T-helper 9 cell (primary cell): ENCODE results near the gene URM1.
"Not testable (repeated sequence)": the region's sequence is repeated elsewhere in the genome, so short reads cannot be mapped to it uniquely, and the experiment has no call there.

Experiments
- DNase-seq: peaks from one replicate; pipeline ENCODE4 v3.0.0-alpha.2; 2020

The URM1 gene

DNA sequence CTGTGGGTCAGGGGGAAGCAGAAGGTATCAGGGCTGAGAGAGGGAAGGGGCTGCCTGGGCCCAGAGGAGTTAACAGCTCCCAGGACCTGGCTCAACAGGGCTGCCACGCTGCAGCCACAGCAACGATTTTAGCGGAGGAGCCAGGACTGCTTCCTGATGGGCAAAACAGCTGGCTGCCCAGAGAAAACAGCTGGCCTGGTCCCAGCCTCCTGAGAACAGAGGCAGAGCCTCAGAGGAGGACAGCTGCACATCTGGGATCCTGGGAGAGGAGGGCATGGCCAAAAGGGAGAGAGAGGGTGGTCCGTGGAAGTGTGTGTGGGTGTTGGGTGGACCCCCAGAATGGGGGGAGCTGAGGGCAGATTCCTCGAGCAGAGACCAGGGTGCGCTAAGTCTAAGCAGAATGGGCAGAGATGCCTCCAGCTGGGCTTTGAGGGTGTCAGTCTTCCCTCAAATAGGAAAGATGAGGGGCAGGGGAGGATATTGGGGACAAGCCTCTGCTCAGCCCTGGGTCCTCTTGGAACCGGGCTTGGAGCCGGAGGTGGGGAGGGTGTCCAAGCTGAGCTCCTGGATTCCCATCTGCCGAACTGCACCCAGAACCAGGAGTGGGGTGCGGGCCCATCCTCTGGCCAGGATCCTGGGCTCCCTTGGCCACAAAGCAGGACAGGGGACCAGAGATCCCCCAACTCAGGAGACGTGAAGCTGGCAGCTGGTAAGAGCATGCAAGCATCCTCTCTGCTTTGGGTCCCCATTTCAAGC lies 40.4 kb downstream of the URM1 start:
- no peak for DNase-seq

DNA sequence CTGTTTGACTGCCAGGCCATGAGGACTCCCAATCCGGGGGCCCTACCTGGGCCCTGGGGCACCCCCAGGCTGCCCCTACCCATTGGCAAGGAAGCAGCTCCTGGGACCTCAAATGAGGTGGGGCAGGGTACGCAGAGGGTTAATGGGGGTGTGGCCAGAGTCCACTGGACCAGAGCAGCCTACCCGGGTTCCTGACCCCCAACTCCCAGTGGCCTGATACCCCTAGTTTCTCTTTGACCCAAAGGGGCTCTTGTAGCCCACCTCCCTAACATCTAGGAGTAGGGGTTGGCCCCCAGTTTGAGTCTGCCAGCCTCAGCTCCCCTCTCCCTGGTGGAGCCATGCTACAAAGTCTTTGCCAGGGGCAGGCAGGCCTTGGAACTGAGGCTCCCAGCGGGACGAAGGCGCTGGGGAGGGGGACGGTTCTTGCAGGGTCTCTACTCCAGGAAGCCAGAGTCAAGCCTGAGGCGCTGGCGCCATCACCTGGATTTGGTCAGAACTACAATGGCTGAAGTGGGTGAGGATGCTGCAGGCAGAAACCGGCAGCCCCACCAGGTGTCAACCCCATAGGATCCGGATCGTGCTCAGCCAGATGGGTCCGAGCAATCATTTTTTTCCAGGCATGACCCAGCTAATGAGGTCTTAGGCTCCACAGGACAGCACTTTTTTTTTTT lies 41.1 kb downstream of the URM1 start:
- DNase-seq = peak; percentile 37

DNA sequence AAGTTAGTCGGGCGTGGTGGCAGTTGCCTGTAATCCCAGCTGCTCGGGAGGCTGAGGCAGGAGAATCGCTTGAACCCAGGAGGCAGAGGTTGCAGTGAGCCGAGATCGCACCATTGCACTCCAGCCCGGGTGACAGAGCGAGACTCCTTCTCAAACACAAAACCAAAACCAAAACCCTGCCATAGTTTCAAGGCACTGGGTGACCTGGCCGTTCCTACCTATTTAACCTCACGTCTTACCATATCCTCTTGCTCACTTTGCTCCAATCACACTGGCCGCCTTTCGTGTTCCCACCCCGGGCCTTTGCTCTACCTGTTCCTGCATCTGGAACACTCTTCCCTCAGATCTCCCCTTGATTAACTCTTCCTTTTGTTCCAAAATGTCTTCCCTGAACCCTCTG lies 42.6 kb downstream of the URM1 start:
- not testable (repeated sequence) for DNase-seq

DNA sequence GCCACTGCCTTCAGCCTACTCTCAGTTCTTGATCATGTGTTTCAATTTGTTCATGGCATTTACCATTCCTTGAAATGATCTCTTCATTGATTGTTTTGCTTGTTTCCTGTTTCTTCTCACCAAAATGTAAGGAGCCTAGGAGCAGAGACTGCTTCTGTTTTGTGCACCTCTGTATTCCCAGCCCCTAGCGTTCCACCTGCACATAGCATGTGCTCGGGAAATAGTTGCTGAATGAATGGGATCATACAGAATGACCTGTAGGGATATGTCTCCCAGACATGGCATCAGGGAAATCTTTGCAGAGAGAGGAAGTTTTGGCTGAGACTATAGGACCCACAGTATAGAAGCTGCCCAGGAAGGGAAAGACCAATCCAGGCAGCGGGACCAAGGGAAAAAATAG lies 43.3 kb downstream of the URM1 start:
- DNase-seq = no peak

DNA sequence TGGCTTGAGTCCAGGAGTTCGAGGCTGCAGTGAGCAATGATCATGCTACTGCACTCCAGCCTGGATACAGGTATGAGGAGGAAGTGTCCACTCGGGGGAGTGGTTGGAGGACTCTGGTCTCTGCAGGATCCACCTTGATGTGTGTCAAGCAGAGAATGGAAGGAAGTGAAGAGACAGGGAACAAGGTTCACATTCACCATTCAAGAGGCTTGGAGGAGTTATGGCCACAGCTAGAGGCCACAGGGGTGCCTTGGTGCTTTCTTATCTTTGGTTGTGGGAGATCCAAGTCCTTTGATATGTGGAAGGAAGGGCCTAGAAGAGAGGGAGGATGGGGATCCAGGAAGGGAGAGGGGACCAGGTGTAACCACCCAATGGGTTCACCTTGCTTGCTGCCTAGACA lies 44.1 kb downstream of the URM1 start:
- no peak for DNase-seq

DNA sequence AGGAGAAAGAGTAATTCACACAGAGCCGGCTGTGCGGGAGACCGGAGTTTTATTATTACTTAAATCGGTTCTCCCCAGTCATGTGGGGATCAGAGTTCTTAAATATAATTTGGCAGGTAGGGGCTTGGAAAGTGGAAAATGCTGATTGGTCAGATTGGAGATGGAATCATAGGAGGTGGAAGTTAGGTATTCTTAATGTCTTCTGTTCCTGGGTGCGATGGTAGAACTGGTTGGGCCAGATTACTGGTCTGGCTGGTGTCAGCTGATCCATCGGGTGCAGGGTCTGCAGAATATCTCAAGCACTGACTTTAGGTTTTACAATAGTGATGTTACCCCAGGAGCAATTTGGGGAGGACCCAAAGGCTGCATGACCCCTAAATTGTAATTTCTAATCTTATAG lies 44.8 kb downstream of the URM1 start:
- no peak for DNase-seq

DNA sequence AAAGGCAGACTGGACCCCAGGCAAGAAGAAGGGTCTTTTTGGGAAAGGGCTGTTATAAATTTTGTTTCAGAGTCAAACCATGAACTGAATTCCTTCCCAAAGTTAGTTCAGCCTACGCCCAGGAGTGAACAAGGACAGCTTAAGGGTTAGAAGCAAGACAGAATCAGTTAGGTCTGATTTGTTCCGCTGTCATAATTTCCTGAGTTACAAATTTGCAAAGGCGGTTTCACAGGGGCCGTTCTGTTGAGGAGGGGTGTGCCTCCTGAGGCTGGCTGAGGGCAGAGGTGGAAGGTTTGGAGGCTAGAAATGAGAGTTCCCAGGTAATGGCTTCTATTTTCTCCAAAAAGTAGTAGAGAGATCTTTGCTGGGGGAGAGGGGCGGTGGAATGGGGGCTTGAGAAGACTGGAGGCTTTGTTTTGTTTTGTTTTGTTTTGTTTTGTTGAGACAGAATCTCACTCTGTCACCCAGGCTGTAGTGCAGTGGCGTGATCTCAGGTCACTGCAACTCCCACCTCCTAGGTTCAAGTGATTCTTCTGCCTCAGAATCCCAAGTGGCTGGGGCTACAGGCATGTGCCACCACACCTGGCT lies 45.4 kb downstream of the URM1 start:
- no peak for DNase-seq

DNA sequence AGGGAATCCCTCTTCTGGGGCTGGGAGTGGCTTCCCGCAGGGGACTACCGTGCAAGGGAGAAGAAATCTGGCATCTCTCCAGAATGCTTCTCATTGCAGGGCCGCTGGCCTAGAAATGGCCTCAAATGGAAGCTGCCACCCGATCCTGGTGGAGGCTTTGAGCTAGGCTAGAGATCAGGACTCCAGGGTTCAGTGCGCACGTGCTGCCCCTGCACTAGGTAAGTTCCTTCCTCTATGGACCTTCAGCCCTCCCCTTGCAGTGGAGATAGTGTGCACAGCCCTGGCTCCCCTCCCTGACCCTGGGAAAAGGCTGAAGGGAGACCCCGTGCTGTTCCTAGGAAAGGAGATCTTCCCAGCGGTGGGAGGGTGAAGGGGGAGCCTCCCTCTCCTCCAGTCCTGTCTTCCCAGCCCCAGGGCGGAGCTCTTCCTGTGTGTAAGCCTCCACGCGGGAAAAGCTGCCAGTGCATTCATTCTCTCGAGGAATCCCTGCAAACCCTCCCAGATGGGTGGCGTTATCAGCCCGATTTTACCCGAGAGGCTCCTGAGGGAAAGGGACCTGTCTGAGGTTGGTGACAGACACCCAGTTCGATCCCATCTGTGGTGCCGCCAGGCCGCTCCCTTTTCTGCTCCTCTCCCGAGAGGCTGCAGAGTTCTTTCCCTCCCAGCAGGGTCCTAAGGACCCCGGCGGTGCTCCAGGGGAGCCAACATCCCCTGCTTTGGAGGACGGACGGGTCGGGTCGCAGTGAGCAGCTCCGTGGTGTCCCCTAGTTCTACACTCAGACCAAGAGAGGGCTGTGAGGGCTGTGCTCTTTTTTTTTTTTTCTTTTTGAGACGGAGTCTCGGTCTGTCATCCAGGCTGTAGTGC lies 48.1 kb downstream of the URM1 start:
- no peak for DNase-seq

DNA sequence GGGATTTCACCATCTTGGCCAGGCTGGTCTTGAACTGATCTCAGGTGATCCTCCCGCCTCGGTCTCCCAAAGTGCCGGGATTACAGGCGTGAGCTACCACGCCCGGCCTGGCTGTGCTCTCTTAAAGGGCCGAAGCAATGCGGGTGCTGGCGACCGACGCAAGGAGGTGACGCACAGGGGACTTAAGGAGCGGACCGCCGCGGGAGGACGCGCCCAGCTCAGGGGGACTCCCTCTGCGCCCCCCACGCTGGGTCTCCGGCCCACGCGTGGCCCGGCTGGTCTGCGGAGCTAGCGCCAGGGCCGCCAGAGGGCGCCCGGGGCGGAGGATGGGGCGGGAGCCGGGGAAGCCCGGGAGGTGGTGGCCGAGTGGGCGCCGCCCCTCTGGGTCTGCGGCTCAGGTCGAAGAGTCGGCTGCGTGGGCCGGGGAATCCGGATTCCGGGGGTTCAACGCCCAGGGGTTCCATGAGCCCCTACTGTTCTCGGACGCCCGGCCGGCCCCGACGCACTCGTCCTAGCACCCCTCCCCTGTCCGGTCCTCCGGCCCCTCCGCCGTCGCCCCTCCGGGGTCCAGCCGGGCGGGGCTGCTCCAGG lies 49.0 kb downstream of the URM1 start:
- DNase-seq = peak; percentile 58

DNA sequence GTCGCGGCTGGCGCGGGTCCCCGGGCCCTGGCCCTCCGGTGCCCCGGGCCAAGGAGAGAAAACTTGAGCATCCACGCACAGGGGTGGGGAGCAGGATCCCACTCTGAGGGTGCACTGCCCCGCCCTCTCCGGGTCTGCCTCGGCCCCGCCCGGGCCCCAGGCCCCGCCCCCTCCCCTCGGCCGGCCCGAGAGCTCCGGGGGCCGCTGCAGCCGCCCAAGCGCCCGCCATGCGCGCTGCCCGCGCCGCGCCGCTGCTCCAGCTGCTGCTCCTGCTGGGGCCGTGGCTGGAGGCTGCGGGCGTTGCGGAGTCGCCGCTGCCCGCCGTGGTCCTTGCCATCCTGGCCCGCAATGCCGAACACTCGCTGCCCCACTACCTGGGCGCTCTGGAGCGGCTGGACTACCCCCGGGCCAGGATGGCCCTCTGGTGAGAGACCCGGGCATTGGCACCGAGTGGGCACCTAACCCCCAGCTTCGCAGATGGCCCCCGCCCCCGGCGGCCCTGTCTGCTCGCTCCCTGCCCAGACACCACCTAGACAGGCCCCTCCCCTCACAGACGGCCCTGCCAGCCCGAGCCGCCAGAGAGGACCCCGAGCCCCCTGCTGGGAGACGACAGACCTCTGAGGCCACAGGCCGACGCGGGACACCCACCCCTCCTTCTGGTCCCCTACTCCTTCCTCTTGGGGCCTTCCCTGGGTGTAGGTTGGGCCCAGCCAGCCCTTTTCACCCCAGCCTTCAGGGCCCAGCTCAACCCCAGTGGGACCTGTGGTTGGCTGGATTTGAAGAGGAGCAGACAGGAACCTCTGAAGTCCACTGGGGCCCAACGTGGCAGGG lies 49.7 kb downstream of the URM1 start, which contains the start of gene CERCAM:
TSS of gene CERCAM (plus strand) at position 207 of the 831 bp plus-strand sequence. CDS start at position 228, 21 bp downstream.
- peak; percentile 35 for DNase-seq

DNA sequence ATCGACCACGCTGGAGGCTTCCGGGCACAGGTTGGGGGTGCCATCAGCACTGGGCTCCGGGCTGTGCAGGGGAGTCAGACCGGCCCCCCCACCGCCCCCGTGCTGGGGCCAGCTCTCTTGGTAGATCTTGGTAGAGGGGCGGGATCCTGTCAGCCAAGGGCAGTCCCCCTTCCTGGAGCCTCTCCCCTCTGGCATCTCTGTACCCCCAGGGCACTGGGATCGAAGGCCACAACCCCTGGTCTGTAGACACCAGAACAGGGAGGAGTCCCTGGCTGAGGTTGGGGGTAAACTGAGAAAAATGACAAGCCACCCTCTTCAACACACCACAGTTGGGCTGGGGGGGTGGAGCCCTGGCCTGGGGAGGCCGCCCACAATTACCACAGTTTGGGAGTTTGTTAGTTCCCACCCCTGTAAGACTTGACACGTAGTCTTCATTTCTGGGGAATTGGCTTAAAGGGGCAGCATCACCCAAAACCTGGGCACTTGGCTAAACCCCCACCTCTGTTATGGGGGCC lies 50.4 kb downstream of the URM1 start:
- no peak for DNase-seq

DNA sequence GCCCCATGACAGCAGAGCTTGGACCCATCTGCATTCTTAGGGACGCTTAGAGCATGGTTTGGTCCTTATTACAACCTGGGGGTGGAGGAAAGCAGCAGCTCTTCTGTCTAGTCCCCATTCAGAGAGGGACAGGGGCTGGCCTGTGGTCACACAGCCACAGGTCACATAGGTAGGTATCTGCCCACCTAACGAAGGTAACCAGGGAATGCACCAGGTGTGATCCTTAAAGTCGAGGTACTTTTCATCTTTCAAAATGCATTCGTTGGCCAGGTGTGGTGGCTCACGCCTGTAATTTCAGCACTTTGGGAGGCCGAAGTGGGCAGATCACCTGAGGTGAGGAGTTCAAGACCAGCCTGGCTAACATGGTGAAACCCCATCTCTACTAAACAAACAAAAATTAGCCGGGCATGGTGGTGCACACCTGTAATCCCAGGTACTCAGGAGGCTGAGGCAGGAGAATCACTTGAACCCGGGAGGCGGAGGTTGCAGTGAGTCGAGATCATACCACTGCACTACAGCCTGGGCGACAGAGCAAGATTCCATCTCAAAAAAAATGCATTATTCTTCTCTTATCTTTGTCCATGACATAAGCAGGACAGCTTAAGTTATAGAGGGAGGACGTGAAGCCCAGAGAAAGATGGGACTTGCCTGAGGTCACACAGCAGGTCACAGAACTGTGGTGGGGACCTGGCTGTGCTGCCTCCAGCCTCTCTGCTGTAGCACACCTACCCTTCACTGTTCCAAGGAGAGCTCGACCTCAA lies 51.0 kb downstream of the URM1 start:
- DNase-seq = not testable (repeated sequence)

DNA sequence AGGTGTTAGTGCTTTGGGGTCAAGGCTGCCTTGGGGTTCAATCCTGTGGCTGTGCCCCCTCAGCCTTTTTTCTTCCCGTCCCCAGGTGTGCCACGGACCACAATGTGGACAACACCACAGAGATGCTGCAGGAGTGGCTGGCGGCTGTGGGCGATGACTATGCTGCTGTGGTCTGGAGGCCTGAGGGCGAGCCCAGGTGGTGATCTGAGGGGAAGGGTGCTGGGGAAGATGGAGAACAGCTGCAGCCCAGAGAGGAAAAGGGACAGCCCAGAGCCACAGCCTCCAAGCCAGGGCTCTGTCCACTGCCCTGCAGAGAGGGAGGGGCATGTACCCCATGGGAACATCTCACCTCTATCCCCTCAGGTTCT lies 51.6 kb downstream of the URM1 start:
- no peak for DNase-seq

DNA sequence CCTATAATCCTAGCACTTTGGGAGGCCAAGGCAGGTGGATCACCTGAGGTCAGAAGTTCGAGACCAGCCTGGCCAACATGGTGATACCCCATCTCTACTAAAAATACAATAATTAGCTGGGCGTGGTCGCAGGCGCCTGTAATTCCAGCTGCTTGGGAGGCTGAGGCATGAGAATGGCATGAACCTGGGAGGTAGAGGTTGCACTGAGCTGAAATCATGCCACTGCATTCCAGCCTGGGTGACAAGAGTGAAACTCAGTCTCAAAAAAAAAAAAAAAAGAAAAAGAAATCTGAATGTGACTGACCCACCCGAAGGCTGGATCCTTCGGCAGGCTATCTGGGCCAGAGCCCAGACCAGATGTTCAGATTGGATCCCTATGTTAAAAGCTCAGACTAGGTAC lies 52.2 kb downstream of the URM1 start:
- not testable (repeated sequence) for DNase-seq

DNA sequence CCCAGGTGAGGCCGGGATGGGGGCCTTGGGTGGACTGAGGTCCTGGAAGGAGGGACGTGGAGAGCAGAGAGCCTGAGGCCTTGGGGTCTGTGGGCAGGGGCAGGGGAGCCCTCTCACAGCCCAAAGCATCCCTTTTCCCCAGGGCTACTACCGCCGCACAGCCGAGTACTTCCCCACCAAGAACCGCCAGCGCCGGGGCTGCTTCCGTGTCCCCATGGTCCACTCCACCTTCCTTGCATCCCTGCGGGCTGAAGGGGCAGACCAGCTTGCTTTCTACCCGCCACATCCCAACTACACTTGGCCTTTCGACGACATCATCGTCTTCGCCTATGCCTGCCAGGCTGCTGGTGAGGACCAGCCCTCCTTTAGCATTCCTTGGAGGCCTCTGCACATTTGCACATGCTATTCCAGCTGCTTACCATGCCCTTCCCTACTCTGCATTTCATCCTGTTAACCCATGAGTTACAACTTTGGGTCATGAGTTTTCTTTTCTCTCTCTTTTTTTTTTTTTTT lies 53.1 kb downstream of the URM1 start:
- DNase-seq = no peak

DNA sequence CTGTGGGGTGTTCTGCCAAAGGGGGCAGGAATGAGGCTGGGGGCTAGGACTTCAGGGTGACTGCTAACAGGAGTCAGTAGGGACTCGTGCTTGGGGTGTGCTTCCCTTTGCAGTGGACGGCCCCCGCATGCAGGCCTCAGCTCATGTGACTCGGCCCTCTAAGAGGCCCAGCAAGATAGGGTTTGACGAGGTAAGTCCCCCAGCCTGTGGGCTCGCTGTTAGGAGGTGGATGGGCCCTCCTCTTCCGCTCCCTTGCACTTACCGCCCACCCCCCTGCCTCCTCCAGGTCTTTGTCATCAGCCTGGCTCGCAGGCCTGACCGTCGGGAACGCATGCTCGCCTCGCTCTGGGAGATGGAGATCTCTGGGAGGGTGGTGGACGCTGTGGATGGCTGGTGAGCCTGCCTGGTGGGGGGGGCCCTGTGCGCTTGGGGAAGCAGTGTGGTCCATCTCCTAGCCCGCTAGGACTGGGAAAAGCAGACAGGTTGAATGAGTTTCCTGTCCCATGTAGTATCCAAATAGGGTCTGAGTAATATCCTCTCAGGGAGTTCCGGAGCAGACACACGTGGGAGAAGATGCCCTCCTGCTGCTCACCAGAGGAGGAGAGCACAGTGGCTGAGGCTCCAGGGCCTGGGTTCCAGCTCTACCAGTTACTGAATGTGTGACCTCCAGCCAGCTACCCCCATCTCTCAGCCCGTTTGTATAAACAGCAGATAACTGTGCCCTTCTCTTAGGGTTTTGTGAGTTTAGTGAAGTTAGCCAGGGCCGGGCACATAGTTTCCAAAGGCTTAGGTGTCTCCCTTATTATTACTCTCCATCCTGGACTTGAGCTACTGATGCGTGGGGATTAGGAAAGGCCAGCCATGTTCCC lies 57.7 kb downstream of the URM1 start:
- no peak for DNase-seq

DNA sequence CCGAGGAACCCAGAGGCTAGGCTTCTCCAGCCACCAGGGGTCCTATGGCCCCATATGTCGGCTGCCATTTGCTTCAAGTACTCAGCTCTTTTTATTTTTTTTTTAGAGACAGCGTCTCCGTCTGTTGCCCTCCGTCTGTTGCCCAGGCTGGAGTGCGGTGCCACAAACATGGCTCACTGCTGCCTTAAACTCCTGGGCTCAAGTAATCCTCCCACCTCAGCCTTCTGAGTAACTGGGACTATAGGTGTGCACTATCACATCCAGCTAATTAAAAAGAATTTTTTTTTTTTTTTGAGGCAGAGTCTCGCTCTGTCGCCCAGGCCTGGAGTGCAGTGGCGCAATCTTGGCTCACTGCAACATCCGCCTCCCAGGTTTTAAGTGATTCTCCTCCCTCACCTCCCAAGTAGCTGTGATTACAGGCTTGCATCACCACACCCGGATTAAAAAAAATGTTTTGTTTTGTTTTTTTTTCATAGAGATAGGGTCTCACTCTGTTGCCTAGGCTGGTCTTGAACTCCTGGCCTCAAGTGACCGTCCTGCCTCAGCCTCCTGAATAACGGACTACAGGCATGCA lies 58.4 kb downstream of the URM1 start:
- no peak for DNase-seq

DNA sequence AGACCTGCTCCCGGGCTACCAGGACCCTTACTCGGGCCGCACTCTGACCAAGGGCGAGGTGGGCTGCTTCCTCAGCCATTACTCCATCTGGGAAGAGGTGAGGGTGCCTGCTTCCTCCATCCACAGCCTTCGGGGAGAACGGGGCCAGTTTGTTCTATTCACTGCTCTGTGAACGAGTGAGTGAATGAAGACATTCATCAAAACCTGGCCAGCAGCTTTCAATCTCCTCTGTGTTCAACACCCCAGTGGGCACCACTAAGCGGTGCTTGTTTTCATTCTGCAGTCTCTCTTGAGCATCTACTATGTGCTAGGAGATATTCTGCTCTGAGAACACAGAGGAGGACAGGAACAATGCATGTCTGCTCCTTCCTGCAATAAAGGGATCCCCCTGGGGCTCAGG lies 60.0 kb downstream of the URM1 start:
- no peak for DNase-seq

DNA sequence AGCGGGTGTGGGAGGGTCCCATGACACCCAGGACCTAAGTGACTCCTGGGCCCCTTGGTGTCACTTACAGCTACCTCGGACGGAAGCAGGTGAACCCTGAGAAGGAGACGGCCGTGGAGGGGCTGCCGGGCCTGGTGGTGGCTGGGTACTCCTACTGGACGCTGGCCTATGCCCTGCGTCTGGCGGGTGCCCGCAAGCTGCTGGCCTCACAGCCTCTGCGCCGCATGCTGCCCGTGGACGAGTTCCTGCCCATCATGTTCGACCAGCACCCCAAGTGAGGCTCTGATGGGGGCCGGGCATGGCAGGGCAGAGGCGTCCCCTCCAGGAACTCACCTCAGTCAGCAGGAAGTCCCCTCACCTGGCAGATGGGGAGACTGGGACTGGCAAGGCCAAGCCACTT lies 63.2 kb downstream of the URM1 start:
- DNase-seq = no peak
